Measurements from ENCODE around the gene PNMA5. TPM values are rescaled to one million over a fixed set of nuclear protein-coding genes. Genes with fewer than 3 reads are reported as not detected.

PNMA5 gene
- total and polyA plus RNA-seq, 2 of the 8 experiments (the other 6 are each of a cell fraction or from before 2014, with no cell fraction given), result 0.11 TPM

GRCh38 chrX:152946681-152947080 lies 47.2 kb downstream of the PNMA5 start (continued):
- TF ChIP-seq USF2 (IDR thresholded peaks at IDR 0.05; ENCODE audit: low read length) (no peak), NANOG (IDR thresholded peaks at IDR 0.05; ENCODE audit: insufficient read depth, low read depth, low read length, poor library complexity, severe bottlenecking) (no peak), JUND (IDR thresholded peaks at IDR 0.05; ENCODE audit: low read length) (no peak)
